Measurements from ENCODE around the gene SAYSD1.

Gene SAYSD1

GRCh38 chr6:39114704-39115599 lies at the start of gene SAYSD1:
TSS of gene SAYSD1 (minus strand) at chr6:39115186. CDS start at chr6:39115089, 97 bp downstream.
- no peaks in the 10 kb centered on the region for H3K27me3 ChIP-seq (replicated peaks; ENCODE audit: control insufficient read depth, insufficient read depth, low read length)
- peak; percentile 97 for DNase-seq (ENCODE audit: extremely low read depth, insufficient read length)
- no peak for TF ChIP-seq CTCF (IDR thresholded peaks at IDR 0.05; ENCODE audit: insufficient read depth, low read length, poor library complexity, severe bottlenecking)

DNA sequence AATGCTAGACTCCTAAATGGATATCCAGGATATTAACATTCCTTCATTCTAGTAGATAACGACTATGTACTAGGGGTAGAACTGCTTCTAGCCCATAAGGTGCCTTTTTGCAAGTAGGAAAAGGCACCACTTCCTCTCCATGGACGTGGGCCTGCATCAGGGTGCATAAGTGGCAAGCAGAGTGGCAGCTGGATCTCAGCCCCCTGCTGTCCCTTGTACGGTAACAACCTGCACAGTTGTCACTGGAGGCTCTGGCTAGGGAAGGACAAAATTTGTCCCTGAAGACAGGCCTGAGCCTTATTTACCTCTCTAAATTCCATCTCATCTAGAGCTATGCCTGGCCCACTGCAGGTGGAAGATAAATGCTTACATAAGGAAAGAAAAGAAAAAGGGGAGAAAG lies 42.5 kb upstream of the SAYSD1 start:
- H3K4me3 ChIP-seq (replicated peaks; ENCODE audit: low read depth, low read length): no peak overlapping the region
- H3K36me3 ChIP-seq (ENCODE audit: control insufficient read depth, insufficient read depth, low read length): no peaks in the 10 kb centered on the region
- no peaks in the 10 kb centered on the region; the same call in 1 of the 2 replicates for H3K27me3 ChIP-seq (replicated peaks; ENCODE audit: control insufficient read depth, insufficient read depth, low read length)
- DNase-seq (ENCODE audit: extremely low read depth, insufficient read length): no peak
- TF ChIP-seq CTCF (IDR thresholded peaks at IDR 0.05; ENCODE audit: insufficient read depth, low read length, poor library complexity, severe bottlenecking): no peak

More at GRCh38 chr6:39114704-39115599, at the start of gene SAYSD1:
- H3K36me3 ChIP-seq (ENCODE audit: control insufficient read depth, insufficient read depth, low read length): no peaks in the 10 kb centered on the region
- H3K4me3 ChIP-seq (replicated peaks; ENCODE audit: low read depth, low read length): peak within 1 kb of the TSS; percentile 79

- TF ChIP-seq CTCF (IDR thresholded peaks at IDR 0.05; ENCODE audit: insufficient read depth, low read length, poor library complexity, severe bottlenecking): no peak
- DNase-seq (ENCODE audit: extremely low read depth, insufficient read length): no peak
- Histone ChIP-seq H3K36me3 (ENCODE audit: control insufficient read depth, insufficient read depth, low read length) (no peaks in the 10 kb centered on the region), H3K27me3 (replicated peaks; ENCODE audit: control insufficient read depth, insufficient read depth, low read length) (no peaks in the 10 kb centered on the region; the same call in 1 of the 2 replicates), H3K4me3 (replicated peaks; ENCODE audit: low read depth, low read length) (no peak overlapping the region)
Measured at GRCh38 chr6:39156801-39157200, 41.8 kb upstream of the SAYSD1 start.

DNA sequence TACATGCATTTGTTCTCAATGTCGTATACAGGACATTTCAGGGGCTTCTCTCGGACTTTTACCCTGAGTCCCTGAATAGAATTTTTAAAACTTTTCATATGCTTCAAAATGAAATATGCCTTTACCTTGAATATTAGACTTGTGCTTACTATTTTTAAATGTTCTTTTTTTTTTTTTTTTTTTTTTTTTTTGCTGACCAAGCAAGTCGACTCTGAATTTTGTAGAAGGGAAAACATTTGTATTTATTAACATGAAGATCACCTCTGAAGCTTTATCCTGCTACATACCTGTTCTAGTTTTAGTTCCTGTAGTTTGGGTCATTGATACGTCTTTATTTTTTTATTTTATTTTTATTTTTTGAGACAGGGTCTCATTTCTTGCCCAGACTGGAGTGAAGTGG lies 39.7 kb upstream of the SAYSD1 start:
- no peak for TF ChIP-seq CTCF (IDR thresholded peaks at IDR 0.05; ENCODE audit: insufficient read depth, low read length, poor library complexity, severe bottlenecking)
- Histone ChIP-seq H3K27me3 (replicated peaks; ENCODE audit: control insufficient read depth, insufficient read depth, low read length) (no peaks in the 10 kb centered on the region; the same call in 1 of the 2 replicates), H3K4me3 (replicated peaks; ENCODE audit: low read depth, low read length) (no peak overlapping the region), H3K36me3 (ENCODE audit: control insufficient read depth, insufficient read depth, low read length) (no peaks in the 10 kb centered on the region)
- DNase-seq (ENCODE audit: extremely low read depth, insufficient read length): no peak

GRCh38 chr6:39153766-39154397 lies 38.9 kb upstream of the SAYSD1 start:
- Histone ChIP-seq H3K27me3 (replicated peaks; ENCODE audit: control insufficient read depth, insufficient read depth, low read length) (no peaks in the 10 kb centered on the region; the same call in 1 of the 2 replicates), H3K4me3 (replicated peaks; ENCODE audit: low read depth, low read length) (no peak overlapping the region), H3K36me3 (ENCODE audit: control insufficient read depth, insufficient read depth, low read length) (no peaks in the 10 kb centered on the region)
- DNase-seq (ENCODE audit: extremely low read depth, insufficient read length): no peak
- TF ChIP-seq CTCF (IDR thresholded peaks at IDR 0.05; ENCODE audit: insufficient read depth, low read length, poor library complexity, severe bottlenecking): no peak
